HG03280 (cell line): ENCODE measurements around the gene PLK1.
"Not testable (repeated sequence)": the region's sequence is repeated elsewhere in the genome, so short reads cannot be mapped to it uniquely, and the experiment has no call there.

Experiments used
- ATAC-seq: cut with Tn5 transposase; IDR thresholded peaks from one replicate; pipeline ENCODE4 v1.9.1; 2021; ENCODE audit warnings: mild to moderate bottlenecking, moderate library complexity; ENCODE audit not compliant: unreplicated experiment

The PLK1 gene

DNA sequence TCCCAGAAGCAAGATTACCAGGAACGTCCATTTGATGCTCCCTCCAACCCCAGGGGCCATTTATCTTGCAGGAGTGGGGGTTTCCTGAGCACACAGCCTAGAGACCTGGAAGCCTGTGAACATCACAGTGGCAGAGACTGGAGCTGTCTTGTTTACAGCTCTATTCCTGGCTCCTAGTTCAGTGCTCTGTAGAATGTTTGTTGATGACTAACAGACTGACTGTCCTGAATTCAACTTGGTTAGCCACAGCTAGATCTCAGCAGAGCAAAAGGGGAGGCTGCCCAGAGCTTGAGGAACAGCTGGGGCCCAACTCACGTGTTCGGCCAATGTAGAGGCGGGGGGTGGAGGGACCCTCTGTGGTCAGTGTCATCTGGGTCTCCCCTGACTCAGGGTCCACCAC lies 27.8 kb downstream of the PLK1 start:
- no peak for ATAC-seq

DNA sequence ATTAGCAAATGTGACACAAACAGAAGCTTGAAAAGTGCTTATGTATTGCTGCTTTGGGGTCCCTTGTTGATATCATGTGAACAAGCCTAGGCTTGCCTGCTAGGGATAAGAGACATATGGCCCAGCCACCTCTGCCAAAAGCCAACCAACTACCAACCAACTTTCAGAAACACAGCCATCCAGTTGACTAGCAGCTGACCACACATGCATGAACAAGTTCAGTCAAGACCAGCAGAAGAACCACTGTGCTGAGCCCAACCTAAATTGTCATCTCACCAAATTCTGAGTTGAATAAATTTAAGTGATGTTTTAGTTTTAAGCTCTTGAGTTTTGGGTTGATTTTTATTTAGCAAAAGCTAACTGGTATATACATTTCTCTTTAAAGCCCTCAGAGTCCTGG lies 30.8 kb downstream of the PLK1 start:
- no peak for ATAC-seq

DNA sequence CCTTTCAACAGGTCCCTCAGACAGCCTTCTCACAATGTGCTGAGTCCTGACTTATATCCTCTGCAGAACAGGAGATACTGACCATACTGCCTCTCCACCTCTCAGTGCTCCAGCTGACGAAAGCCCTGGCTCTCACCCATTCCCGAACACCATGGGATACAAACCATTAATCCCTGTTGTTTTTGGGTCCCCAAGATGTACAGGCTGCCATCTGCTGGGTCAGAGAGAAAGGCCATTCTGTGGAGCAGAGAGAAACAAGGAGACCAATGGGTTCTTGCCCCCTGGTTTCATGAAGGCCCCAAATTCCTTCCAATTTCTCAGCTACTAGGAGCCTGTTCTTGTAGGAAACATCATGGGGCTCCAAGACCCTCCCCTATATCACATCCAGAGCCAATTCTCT lies 31.3 kb downstream of the PLK1 start:
- ATAC-seq: no peak

GRCh38 chr16:23710504-23710903 lies 31.8 kb downstream of the PLK1 start:
- ATAC-seq: no peak

DNA sequence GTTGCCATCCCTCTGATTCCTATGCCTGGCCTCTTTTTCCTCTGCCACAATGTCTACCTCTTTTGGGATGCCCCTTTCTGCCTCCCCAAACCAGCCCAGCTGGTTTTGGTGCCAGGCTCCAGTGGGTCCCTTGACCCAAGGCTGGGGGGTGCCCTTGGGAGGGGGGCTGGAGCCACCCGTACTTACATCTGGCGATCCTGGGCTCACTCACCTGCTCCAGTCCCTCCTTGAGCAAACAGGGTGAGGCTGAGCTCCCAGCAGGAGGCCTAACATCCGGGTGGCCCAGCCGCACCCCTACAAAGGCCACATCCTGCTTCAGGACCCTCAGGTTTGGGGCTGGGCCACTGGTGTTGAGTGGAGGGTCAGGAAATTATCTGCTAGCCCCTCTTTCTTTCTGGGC lies 33.1 kb downstream of the PLK1 start:
- ATAC-seq: no peak

GRCh38 chr16:23712976-23713375 lies 34.3 kb downstream of the PLK1 start, which contains the start of gene ERN2:
ERN2 (minus strand) TSS chr16:23713222; CDS start chr16:23713187, 35 bp downstream.
- ATAC-seq: no peak

DNA sequence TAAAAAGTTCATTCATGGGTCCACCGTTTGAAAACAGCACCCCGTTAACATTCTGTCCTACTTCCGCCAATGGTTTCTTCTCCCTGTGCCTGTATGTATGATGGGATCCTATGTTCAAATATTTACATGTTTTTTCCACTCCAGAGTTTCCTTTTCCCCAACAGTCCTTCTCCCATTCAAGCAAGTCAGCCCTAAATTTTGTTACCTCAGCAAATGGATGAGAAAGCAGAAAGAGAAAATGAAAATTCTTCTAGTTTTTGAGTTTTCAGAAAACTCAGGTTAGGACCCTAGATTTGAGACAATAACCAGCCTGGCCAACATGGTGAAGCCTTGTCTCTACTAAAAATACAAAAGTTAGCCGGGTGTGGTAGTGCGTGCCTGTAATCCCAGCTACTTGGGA lies 37.8 kb downstream of the PLK1 start:
- ATAC-seq: no peak

GRCh38 chr16:23722613-23723240 lies 44.0 kb downstream of the PLK1 start:
- ATAC-seq: not testable (repeated sequence)

- ATAC-seq: no peak
Measured at GRCh38 chr16:23724096-23724784, 45.6 kb downstream of the PLK1 start.

DNA sequence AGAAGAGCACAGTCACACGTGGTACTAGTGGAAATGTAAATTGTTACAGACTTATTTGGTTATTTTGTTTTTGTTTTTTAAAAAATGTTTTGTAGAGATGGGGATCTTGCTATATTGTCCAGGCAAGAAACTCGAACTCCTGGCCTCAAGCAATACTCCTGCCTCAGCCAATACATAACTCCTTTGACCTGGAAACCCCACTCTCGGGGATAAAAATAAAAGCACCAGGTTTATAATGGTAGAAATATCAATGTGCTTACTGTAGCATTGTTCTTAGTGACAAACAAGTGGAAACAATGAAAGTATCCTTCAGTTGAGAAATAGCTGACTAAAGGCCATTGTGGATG lies 46.1 kb downstream of the PLK1 start:
- ATAC-seq: no peak

DNA sequence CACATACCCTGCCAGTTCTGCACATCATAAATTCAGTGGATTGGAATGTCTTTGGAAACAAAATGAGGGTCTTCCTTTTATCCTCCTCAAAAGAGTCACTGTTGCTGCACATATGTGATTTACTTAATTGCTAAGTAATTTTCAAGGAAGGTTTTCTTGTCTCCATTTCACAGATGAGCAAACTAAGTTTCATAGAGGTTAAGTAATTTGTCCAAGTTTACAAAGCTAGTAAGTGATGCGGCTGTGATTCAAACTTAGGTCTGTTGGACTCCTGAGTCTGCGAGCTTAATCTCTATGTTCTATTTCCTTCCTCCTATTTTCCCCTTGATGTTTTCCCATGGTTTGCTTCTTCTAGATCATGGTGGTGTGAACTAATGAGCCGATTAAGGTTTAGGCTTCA lies 48.0 kb downstream of the PLK1 start:
- no peak for ATAC-seq

DNA sequence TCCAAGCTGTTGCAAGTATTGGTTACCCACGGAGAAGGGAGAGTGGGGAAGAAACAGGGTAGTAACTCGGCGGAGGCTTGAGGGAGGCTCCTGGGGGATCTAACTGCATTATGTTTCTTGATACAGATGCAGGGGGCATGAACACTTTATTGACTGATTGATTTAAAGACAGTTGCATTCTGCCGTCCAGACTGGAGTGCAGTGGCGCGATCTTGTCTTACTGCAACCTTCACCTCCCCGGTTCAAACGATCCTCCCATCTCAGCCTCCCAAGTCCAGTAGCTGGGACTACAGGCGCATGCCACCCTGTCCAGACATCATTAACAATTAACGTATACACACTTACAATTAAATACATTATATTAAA lies 49.4 kb downstream of the PLK1 start:
- no peak for ATAC-seq

DNA sequence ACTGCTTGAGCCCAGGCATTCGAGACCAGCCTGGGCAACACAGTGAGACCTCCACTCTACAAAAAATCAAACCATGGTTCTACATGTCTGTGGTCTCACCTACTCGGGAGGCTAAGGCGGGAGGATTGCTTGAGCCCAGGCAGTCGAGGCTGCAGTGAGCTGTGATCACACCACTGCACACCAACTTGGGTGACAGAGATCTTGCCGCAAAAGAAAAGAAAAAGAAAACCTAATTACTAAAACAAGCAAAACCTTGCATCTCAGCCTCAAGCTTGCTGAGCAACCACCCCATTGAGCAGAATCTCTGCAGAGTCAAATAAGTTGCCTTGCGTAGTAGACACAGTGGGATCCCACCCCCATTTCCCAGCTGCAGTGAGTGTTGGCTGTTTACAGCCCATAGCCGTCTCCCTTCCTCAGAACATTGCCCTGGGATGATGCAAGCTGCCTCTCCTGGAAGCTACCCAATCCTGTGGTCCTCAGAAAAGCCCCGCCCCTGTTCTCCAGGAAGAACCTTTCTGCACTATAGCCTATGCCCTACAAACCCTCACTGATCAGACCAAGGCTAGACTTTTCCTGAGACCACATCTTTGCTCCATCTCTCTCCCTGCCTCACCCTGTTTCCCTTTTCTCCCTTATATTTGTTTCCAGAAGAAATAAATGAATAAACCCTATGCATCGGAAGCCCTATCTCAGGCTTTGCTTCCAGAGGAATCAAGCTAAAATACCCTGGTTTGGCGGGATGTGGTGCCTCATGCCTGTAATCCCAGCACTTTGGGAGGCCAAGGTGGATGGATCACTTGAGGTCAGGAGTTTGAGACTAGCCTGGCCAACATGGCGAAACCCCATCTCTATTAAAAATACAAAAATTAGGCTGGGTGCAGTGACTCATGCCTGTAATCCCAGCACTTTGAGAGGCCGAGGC lies 51.1 kb downstream of the PLK1 start:
- ATAC-seq: no peak

DNA sequence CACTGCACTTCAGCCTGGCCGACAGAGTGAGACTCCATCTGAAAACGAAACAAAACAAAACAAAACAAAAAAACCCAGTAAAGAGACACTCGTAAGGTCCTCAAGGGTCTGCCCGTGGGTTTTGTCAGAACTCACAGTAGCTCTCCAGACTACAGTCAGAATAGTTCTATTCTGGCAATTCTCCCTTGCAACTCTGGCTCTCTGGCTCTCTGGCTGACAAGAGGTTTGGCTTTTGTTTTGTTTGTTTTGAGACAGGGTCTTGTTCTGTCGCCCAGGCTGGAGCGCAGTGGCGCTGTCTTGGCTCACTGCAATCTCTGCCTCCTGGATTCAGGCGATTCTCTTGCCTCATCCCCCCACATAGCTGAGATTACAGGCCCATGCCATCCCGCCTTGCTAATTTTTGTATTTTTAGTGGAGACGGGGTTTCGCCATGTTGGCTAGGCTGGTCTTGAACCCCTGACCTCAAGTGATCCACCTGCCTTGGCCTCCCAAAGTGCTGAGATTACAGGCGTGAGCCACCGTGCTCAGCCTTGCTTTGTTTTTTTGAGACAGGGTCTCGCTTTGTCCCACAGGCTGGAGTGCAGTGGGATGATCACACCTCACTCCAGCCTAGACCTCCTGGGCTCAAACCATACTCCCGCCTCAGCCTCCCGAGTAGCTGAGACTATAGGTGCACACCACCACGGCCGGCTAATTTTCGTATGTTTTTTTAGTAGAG lies 55.6 kb downstream of the PLK1 start:
- ATAC-seq: no peak

- ATAC-seq: not testable (repeated sequence)
Measured at GRCh38 chr16:23737423-23738028, 58.8 kb downstream of the PLK1 start.

DNA sequence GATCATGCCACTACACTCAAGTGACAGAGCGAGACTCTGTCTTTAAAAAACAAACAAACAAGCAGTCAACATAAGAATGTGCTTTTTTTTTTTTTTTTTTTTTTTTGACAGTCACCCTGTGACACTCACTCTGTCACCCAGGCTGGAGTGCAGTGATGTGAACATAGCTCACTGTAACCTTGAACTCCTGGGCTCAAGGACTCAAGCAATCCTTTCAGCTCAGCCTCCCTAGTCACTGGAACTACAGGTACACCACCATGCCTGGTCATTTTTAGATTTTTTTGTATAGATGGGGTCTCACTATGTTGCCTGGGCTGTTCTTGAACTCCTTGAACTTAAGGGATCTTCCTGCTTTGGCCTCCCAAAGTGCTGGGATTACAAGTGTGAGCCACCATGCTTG lies 60.8 kb downstream of the PLK1 start:
- no peak for ATAC-seq
